OCI-LY1 (cell line): ENCODE results near the gene MRPL3.

Source experiments
- CTCF ChIP-seq: fragments of 200-600 bp; sonication (generic), shearing (Covaris generic); IDR thresholded peaks from 2 replicates; pipeline ENCODE4 v1.5.1; 2017; ENCODE audit warnings: mild to moderate bottlenecking, antibody characterized with exemption, low read length, moderate library complexity, mixed read lengths
- EZH2 ChIP-seq: fragments of 200-600 bp; sonication (generic), shearing (Covaris generic); IDR thresholded peaks from 2 replicates; pipeline ENCODE4 v1.8.0; 2017; ENCODE audit warnings: borderline replicate concordance, mixed run types, mild to moderate bottlenecking, antibody characterized with exemption, low read length, moderate library complexity, mixed read lengths

- TF ChIP-seq CTCF = no peak
- no peak for TF ChIP-seq EZH2
Measured at GRCh38 chr3:131457220-131457619, 45.6 kb downstream of the MRPL3 start.
